SK-N-SH treated with all-trans-retinoic acid at 6 μM for 48 hours (cell line): ENCODE data around the gene TXNDC16.

Experiments used
- CREB5 ChIP-seq: fragments of 250-450 bp; sonication (Bioruptor Pico); IDR thresholded peaks from 2 replicates; pipeline ENCODE4 v1.5.1; 2020; ENCODE audit warnings: low read depth, mild to moderate bottlenecking, moderate library complexity
- RARB ChIP-seq: fragments of 250-450 bp; sonication (Bioruptor Pico); IDR thresholded peaks from 2 replicates; pipeline ENCODE4 v1.8.0; 2021; ENCODE audit warnings: mild to moderate bottlenecking, moderate library complexity
- TSHZ2 ChIP-seq: fragments of 250-450 bp; sonication (Bioruptor Pico); IDR thresholded peaks from 2 replicates; pipeline ENCODE4 v1.5.0; 2020; ENCODE audit warnings: mild to moderate bottlenecking, moderate library complexity
- ZFP30 ChIP-seq: fragments of 450-650 bp; formaldehyde crosslinking; IDR thresholded peaks from 2 replicates; pipeline ENCODE4 v1.5.0; 2022; ENCODE audit warnings: mild to moderate bottlenecking, moderate library complexity

GRCh38 chr14:52553671-52554575 lies 1.6 kb upstream of the TXNDC16 start:
- TF ChIP-seq RARB (CRISPR knock-in tag) (no peak), CREB5 (CRISPR knock-in tag) (0 out of 2 replicates have a peak, but pooled peaks have one; percentile 30), ZFP30 (CRISPR knock-in tag) (no peak), TSHZ2 (CRISPR knock-in tag) (no peak)
